ENCODE results near the gene GFY.

DNA sequence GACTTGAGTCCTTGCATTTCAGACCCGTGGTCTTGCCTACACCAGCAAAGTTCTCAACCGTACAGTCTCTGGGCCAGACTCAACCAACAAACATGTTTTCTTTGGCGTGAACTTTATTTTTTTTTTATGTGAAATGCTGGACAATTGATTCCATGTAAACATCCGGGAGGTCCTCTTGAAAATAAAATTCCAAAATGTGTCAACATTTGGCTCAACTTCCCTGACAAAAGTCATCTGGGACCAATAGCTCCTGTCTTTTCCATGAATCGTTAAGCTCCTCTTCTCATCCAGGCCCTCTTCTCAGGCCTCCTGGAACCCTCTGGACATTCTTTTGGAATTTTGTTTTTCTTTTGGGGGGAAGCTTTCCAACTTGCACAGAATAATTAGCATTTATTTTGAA, 30.6 kb downstream of the GFY start:
- TF ChIP-seq POLR2AphosphoS5 (IDR thresholded peaks at IDR 0.05; ENCODE audit: insufficient read depth, low read depth, low read length) (no peak), POLR2A (IDR thresholded peaks at IDR 0.05; ENCODE audit: low read depth, low read length) (no peak), GATA2 (IDR thresholded peaks at IDR 0.05; ENCODE audit: insufficient read depth, insufficient read length, low read depth, low read length) (no peak), EZH2 (IDR thresholded peaks at IDR 0.05; ENCODE audit: borderline replicate concordance, low read depth, low read length, severe bottlenecking) (no peak)
- TF ChIP-seq, protein P1, sequence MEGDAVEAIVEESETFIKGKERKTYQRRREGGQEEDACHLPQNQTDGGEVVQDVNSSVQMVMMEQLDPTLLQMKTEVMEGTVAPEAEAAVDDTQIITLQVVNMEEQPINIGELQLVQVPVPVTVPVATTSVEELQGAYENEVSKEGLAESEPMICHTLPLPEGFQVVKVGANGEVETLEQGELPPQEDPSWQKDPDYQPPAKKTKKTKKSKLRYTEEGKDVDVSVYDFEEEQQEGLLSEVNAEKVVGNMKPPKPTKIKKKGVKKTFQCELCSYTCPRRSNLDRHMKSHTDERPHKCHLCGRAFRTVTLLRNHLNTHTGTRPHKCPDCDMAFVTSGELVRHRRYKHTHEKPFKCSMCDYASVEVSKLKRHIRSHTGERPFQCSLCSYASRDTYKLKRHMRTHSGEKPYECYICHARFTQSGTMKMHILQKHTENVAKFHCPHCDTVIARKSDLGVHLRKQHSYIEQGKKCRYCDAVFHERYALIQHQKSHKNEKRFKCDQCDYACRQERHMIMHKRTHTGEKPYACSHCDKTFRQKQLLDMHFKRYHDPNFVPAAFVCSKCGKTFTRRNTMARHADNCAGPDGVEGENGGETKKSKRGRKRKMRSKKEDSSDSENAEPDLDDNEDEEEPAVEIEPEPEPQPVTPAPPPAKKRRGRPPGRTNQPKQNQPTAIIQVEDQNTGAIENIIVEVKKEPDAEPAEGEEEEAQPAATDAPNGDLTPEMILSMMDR (IDR thresholded peaks at IDR 0.05; ENCODE audit: extremely low read depth in 1 of 2, insufficient read depth in 1 of 2, low read depth in 1 of 2, low read length in 2 of 2) = no peak

All from endothelial cell of umbilical vein (primary cell).